NCI-H510A treated with DMSO at 0.1 percent for 48 hours (cell line): ENCODE measurements around the gene KIF2C.
"Not testable (repeated sequence)": the region's sequence is repeated elsewhere in the genome, so short reads cannot be mapped to it uniquely, and the experiment has no call there.

Experiments used
- DNase-seq: peaks from one replicate; lab custom pipeline; 2025; lab: John Stamatoyannopoulos, UW

The KIF2C gene

GRCh38 chr1:44739307-44740178 lies at the start of gene KIF2C:
TSS of gene KIF2C (plus strand) at chr1:44739837. CDS start at chr1:44739933, 96 bp downstream.
- peak; percentile 97 for DNase-seq

GRCh38 chr1:44693159-44693558 lies 46.5 kb upstream of the KIF2C start:
- no peak for DNase-seq

- no peak for DNase-seq
Measured at GRCh38 chr1:44693900-44694299, 45.7 kb upstream of the KIF2C start.

- no peak for DNase-seq
Measured at GRCh38 chr1:44694863-44695478, 44.7 kb upstream of the KIF2C start.

- DNase-seq, result no peak
Measured at GRCh38 chr1:44695671-44696070, 44.0 kb upstream of the KIF2C start.

- DNase-seq, result no peak
Measured at GRCh38 chr1:44696101-44696500, 43.5 kb upstream of the KIF2C start.

- no peak for DNase-seq
Measured at GRCh38 chr1:44696789-44697345, 42.8 kb upstream of the KIF2C start.

GRCh38 chr1:44698138-44698537 lies 41.5 kb upstream of the KIF2C start:
- no peak for DNase-seq

GRCh38 chr1:44699375-44699774 lies 40.3 kb upstream of the KIF2C start:
- not testable (repeated sequence) for DNase-seq

- DNase-seq, result no peak
Measured at GRCh38 chr1:44700573-44700972, 39.1 kb upstream of the KIF2C start.

- no peak for DNase-seq
Measured at GRCh38 chr1:44701141-44701573, 38.5 kb upstream of the KIF2C start.

- no peak for DNase-seq
Measured at GRCh38 chr1:44705470-44705869, 34.2 kb upstream of the KIF2C start.

- no peak for DNase-seq
Measured at GRCh38 chr1:44705938-44706337, 33.7 kb upstream of the KIF2C start.

- no peak for DNase-seq
Measured at GRCh38 chr1:44707112-44707881, 32.3 kb upstream of the KIF2C start.

GRCh38 chr1:44707959-44708831 lies 31.4 kb upstream of the KIF2C start:
- peak; percentile 11 for DNase-seq

- DNase-seq, result peak; percentile 74
Measured at GRCh38 chr1:44713321-44713781, 26.3 kb upstream of the KIF2C start.

GRCh38 chr1:44714532-44714931 lies 25.1 kb upstream of the KIF2C start:
- no peak for DNase-seq

GRCh38 chr1:44714944-44715571 lies 24.6 kb upstream of the KIF2C start:
- peak; percentile 90 for DNase-seq

GRCh38 chr1:44717156-44717555 lies 22.5 kb upstream of the KIF2C start:
- DNase-seq, result no peak

- DNase-seq, result no peak
Measured at GRCh38 chr1:44717653-44718052, 22.0 kb upstream of the KIF2C start.

- no peak for DNase-seq
Measured at GRCh38 chr1:44718091-44718490, 21.5 kb upstream of the KIF2C start.
